Tibial nerve (tissue), 4 donors: ENCODE results near the gene RRAS2. TPM values are rescaled to one million over a fixed set of nuclear protein-coding genes. Genes with fewer than 3 reads are reported as not detected.

Experiments
- DNase-seq, 2 donors: peaks; one replicate each; pipeline ENCODE4 v3.0.0-alpha.2; 2019; ENCODE audit warnings: low spot score in 2 of 2
- H3K27ac ChIP-seq, 4 donors: fragments of 200-600 bp; sonication (generic) in 3 of 4; one replicate each; pipeline ENCODE4 v1.5.1; 2017 to 2019; ENCODE audit warnings: mild to moderate bottlenecking in 1 of 4
- H3K27me3 ChIP-seq, 2 donors: fragments of 200-600 bp; sonication (generic) in 1 of 2; one replicate each; pipeline versions ENCODE4 v1.5.1 to v1.6.0; 2017 to 2019
- H3K36me3 ChIP-seq, 3 donors: fragments of 200-600 bp; sonication (generic); one replicate each; pipeline ENCODE4 v1.5.1; 2018 to 2019
- H3K4me1 ChIP-seq, 4 donors: fragments of 200-600 bp; sonication (generic) in 3 of 4; one replicate each; pipeline ENCODE4 v1.5.1; 2017 to 2019
- H3K4me3 ChIP-seq, 4 donors: fragments of 200-600 bp; sonication (generic) in 3 of 4; one replicate each; pipeline ENCODE4 v1.5.1; 2017 to 2019; ENCODE audit warnings: mild to moderate bottlenecking in 1 of 4, moderate library complexity in 1 of 4
- H3K9me3 ChIP-seq, 4 donors: fragments of 200-600 bp; sonication (generic) in 3 of 4; one replicate each; pipeline ENCODE4 v1.5.1; 2017 to 2019
- EP300 ChIP-seq, 2 donors: sonication (generic); formaldehyde crosslinking; IDR thresholded peaks; one replicate each; pipeline ENCODE4 v1.6.1; 2017; ENCODE audit warnings: antibody characterized with exemption in 2 of 2, mild to moderate bottlenecking in 1 of 2
- POLR2A ChIP-seq, 2 donors: fragments of 450-650 bp; IDR thresholded peaks; one replicate each; pipeline ENCODE4 v1.6.1; 2017; ENCODE audit warnings: antibody characterized with exemption in 2 of 2, mild to moderate bottlenecking in 2 of 2, moderate library complexity in 2 of 2
- WGBS, 2 donors: methylation state at CpG; one replicate each; pipeline ENCODE4 v1.1.5; 2018; 5-methylcytosine and 5-hydroxymethylcytosine counted together
- total RNA-seq, 4 donors: library from RNA; depleted of rRNA; stranded (reverse); fragments of >200 nt; gene quantifications; one replicate each; pipeline ENCODE4 v1.1.0, GENCODE V29; 2016
- TF ChIP-seq, protein P1 (sequence below), 5 experiments: fragments of 200-600 bp in 3 of 5; fragments of 450-650 bp in 2 of 5; sonication (generic) in 3 of 5; IDR thresholded peaks; one replicate each; pipeline ENCODE4 v1.5.1; 2016 to 2019; ENCODE audit warnings: antibody characterized with exemption in 5 of 5, mild to moderate bottlenecking in 3 of 5, moderate library complexity in 2 of 5

RRAS2 gene
- total RNA-seq, 4 donors from 2014 or later, result 43.2 to 64.0 (median 46.8) TPM

DNA sequence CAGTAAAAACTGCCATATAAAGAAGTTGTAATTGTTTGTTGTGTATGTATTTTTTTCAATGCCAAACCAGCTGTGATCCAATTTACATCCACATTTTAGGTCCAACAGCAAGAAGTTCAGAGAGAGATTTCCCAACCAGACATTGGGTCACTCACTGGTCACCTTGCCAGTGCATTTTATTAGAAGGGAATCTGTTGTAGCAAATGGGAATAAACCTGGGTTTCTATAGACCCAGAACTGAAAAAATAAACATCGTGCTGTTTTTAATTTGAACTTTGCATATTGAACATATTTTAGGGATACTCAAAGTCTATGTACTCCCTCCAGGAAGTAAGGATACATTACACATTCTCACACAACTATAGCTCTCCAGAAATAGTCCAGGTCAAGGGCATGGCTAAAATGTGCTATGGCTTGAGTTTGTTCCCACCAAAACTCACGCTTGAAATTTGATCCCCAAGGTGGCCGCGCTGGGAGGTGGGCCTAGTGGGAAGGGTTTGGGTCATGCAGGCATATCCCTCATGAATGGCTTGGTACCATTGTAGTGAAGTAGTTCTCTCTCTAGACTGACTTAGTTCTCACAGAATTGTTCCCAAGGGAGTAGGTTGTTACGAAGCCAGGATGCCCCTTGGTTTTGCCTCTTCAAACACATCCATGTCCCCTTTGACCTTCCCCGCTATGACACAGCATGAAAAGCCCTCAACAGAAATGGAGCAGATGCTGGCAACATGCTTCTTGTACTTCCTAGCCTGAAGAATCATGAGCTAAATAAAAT, 90.9 kb downstream of the RRAS2 start:
- Histone ChIP-seq H3K36me3 (peaks cover 0 to 22% (median 0%) of the 10 kb centered on the region in 3 donors), H3K4me1 (no peaks in the 10 kb centered on the region), H3K27me3 (no peaks in the 10 kb centered on the region), H3K27ac (no peak overlapping the region), H3K4me3 (no peak overlapping the region), H3K9me3 (peaks cover 0 to 19% (median 0%) of the 10 kb centered on the region in 4 donors)
- TF ChIP-seq, protein P1, sequence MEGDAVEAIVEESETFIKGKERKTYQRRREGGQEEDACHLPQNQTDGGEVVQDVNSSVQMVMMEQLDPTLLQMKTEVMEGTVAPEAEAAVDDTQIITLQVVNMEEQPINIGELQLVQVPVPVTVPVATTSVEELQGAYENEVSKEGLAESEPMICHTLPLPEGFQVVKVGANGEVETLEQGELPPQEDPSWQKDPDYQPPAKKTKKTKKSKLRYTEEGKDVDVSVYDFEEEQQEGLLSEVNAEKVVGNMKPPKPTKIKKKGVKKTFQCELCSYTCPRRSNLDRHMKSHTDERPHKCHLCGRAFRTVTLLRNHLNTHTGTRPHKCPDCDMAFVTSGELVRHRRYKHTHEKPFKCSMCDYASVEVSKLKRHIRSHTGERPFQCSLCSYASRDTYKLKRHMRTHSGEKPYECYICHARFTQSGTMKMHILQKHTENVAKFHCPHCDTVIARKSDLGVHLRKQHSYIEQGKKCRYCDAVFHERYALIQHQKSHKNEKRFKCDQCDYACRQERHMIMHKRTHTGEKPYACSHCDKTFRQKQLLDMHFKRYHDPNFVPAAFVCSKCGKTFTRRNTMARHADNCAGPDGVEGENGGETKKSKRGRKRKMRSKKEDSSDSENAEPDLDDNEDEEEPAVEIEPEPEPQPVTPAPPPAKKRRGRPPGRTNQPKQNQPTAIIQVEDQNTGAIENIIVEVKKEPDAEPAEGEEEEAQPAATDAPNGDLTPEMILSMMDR (IDR thresholded peaks at IDR 0.05), result no peak
- TF ChIP-seq EP300 (IDR thresholded peaks at IDR 0.05) (no peak), POLR2A (IDR thresholded peaks at IDR 0.05) (no peak)
- DNase-seq, result no peak
- 79 to 80% methylated on average over 6 of the region's 6 CpGs for WGBS, 2 donors

DNA sequence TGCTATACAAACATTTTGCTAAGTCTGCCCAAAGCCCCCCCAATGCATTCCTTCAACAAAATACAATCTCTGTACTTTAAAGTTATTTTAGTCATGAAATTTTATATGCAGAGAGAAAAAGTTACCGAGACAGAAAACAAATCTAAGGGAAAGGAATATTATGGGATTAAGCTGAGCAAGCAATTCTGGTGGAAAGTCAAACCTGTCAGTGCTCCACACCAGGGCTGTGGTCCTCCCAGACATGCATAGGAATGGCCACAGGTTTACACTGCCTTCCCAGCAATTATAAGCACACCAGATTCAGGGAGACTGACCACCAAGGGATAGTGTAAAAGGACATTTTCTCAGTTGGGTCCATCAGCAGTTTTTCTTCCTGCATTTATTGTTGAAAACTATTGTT, 92.4 kb downstream of the RRAS2 start:
- peaks cover 0 to 18% (median 0%) of the 10 kb centered on the region in 3 donors for H3K36me3 ChIP-seq
- H3K27ac ChIP-seq, result no peak overlapping the region
- WGBS, 2 donors, result 30 to 45% methylated on average over 1 of the region's 1 CpG
- DNase-seq, result no peak
- H3K4me3 ChIP-seq, result no peak overlapping the region
- H3K9me3 ChIP-seq, result peaks cover 0 to 22% (median 0%) of the 10 kb centered on the region in 4 donors
- H3K4me1 ChIP-seq, result no peaks in the 10 kb centered on the region
- no peak for TF ChIP-seq POLR2A (IDR thresholded peaks at IDR 0.05)
- TF ChIP-seq, protein P1 (IDR thresholded peaks at IDR 0.05), result no peak
- no peaks in the 10 kb centered on the region for H3K27me3 ChIP-seq

DNA sequence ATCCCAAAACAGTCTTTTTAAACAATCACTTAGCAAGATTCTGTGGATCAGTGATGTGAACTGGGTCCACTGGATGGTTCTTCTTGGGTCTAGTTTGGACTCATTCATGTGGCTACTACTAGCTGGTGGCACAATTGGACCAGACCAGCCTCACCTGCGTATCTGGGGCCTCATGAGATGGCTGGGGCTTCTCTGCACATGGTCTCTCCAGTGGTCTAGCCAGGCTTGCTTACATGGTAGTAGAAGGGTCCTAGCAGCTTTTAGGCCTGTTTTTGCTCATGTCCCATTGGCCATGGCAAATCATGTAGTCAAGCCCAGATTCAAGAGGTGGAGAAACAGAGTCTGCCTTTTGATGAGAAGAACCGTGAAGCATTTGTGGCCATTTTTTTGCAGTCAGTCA, 94.0 kb downstream of the RRAS2 start:
- DNase-seq, result no peak
- H3K27ac ChIP-seq, result no peak overlapping the region
- no peaks in the 10 kb centered on the region for H3K27me3 ChIP-seq
- peaks cover 0 to 22% (median 0%) of the 10 kb centered on the region in 4 donors for H3K9me3 ChIP-seq
- H3K4me3 ChIP-seq, result no peak overlapping the region
- peaks cover 0 to 18% (median 0%) of the 10 kb centered on the region in 3 donors for H3K36me3 ChIP-seq
- 96 to 100% methylated on average over 2 of the region's 2 CpGs for WGBS, 2 donors
- TF ChIP-seq, protein P1 (IDR thresholded peaks at IDR 0.05), result no peak
- TF ChIP-seq POLR2A (IDR thresholded peaks at IDR 0.05) (no peak), EP300 (IDR thresholded peaks at IDR 0.05) (no peak)
- H3K4me1 ChIP-seq, result no peaks in the 10 kb centered on the region

DNA sequence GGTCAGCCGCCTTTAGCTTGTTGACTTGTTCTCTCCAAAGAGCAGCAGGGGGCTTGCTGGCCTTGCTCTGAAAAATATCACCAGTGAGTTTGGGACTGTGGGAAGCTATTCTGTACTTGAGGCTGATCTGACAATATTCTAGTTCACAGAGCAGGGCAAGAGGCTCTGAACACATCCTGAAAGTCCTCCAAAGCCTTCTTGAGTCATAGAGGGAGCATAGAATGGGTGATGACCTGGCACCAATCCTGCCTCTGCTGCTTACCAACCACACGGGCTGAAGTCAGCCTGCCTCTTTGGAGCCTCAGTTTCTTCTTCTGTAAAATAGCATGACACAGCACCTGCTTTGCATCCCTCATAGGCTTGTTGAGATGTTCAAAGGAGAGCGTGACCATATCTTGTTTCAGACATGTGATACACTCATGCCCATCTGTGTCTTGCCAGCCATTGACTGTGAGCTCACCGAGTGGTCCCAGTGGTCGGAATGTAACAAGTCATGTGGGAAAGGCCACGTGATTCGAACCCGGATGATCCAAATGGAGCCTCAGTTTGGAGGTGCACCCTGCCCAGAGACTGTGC, 96.6 kb downstream of the RRAS2 start:
- WGBS, 2 donors, result 90 to 92% methylated on average over 8 of the region's 8 CpGs
- no peak for TF ChIP-seq EP300 (IDR thresholded peaks at IDR 0.05)
- no peak for TF ChIP-seq POLR2A (IDR thresholded peaks at IDR 0.05)
- TF ChIP-seq, protein P1 (IDR thresholded peaks at IDR 0.05), result no peak
- no peak for DNase-seq
- H3K9me3 ChIP-seq, result peaks cover 0 to 22% (median 0%) of the 10 kb centered on the region in 4 donors
- H3K27me3 ChIP-seq, result no peaks in the 10 kb centered on the region
- H3K36me3 ChIP-seq, result peaks cover 0 to 12% (median 0%) of the 10 kb centered on the region in 3 donors
- no peaks in the 10 kb centered on the region for H3K4me1 ChIP-seq
- H3K4me3 ChIP-seq, result no peak overlapping the region
- H3K27ac ChIP-seq, result no peak overlapping the region

DNA sequence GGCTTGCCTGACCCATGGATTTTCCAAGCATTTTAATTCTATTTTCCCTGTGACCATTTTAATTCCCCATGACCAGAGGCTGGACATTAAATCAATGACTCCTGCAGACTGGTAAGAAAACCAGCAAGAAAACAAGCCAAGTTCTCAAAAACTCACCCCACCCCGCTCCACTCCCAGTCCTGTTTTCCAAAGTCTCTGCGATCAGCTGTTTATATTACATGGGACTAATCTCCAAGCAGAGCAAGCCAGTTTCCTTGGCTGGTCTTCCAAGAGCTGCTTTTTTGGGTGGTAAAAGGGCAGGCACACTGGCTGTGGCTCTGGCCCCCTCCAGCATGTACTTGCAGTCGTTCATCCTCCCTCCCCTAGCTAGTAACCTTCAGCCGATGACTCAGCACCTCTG, 97.9 kb downstream of the RRAS2 start:
- Histone ChIP-seq H3K4me3 (no peak overlapping the region), H3K27ac (no peak overlapping the region), H3K27me3 (no peaks in the 10 kb centered on the region), H3K4me1 (no peaks in the 10 kb centered on the region), H3K9me3 (peaks cover 0 to 22% (median 0%) of the 10 kb centered on the region in 4 donors), H3K36me3 (peaks cover 0 to 12% (median 0%) of the 10 kb centered on the region in 3 donors)
- WGBS, 2 donors, result 63 to 70% methylated on average over 4 of the region's 4 CpGs
- TF ChIP-seq EP300 (IDR thresholded peaks at IDR 0.05), result no peak
- TF ChIP-seq, protein P1 (IDR thresholded peaks at IDR 0.05), result no peak
- no peak for TF ChIP-seq POLR2A (IDR thresholded peaks at IDR 0.05)
- DNase-seq, result no peak
